GM12878 (cell line): ENCODE measurements around the gene CACNA1D. TPM values are rescaled to one million over a fixed set of nuclear protein-coding genes. Genes with fewer than 3 reads are reported as not detected.

Experiments
- ATF7 ChIP-seq: fragments of 450-650 bp; IDR thresholded peaks from 2 replicates; pipeline ENCODE4 v1.6.1; 2016; ENCODE audit warnings: low read depth, mild to moderate bottlenecking
- BRCA1 ChIP-seq: IDR thresholded peaks from 2 replicates; pipeline ENCODE4 v1.6.1; 2011; ENCODE audit warnings: low read depth, low read length, improper control_type of control experiment
- EGR1 ChIP-seq, 2 experiments: IDR thresholded peaks; 1 replicate in 1 of 2; 2 replicates in 1 of 2; pipeline ENCODE4 v1.6.1; 2011 to 2012; ENCODE audit warnings: low read depth in 2 of 2, low read length in 2 of 2, borderline replicate concordance in 1 of 2, mild to moderate bottlenecking in 1 of 2, moderate library complexity in 1 of 2
- HDGF ChIP-seq: fragments of 450-650 bp; IDR thresholded peaks from 2 replicates; pipeline ENCODE4 v1.6.1; 2016; ENCODE audit warnings: antibody characterized with exemption
- KAT2A ChIP-seq: conservative IDR thresholded peaks from 2 replicates; pipeline ENCODE4 v1.6.1; 2011; ENCODE audit warnings: low read depth, low read length; ENCODE audit not compliant: control insufficient read depth
- MEF2A ChIP-seq: IDR thresholded peaks from 2 replicates; pipeline ENCODE4 v1.6.1; 2011; ENCODE audit warnings: low read depth, mild to moderate bottlenecking, low read length, moderate library complexity; ENCODE audit not compliant: insufficient read depth
- MEF2B ChIP-seq: fragments of 450-650 bp; IDR thresholded peaks from 2 replicates; pipeline ENCODE4 v1.6.1; 2018; ENCODE audit warnings: mild to moderate bottlenecking, moderate library complexity; ENCODE audit not compliant: partially characterized antibody, poor library complexity, severe bottlenecking
- MTA3 ChIP-seq: IDR thresholded peaks from 2 replicates; pipeline ENCODE4 v1.6.1; 2012; ENCODE audit warnings: low read length, inconsistent platforms, borderline replicate concordance
- MXI1 ChIP-seq: fragments of 150-350 bp; IDR thresholded peaks from 2 replicates; pipeline ENCODE4 v1.6.1; 2011; ENCODE audit warnings: low read depth, mild to moderate bottlenecking, inconsistent platforms, low read length, improper control_type of control experiment
- MYC ChIP-seq: IDR thresholded peaks from 2 replicates; pipeline ENCODE4 v1.6.1; 2011; ENCODE audit warnings: mild to moderate bottlenecking, low read length, moderate library complexity, inconsistent platforms; ENCODE audit not compliant: insufficient read depth, insufficient replicate concordance, insufficient read length, severe bottlenecking
- RB1 ChIP-seq: fragments of 450-650 bp; formaldehyde crosslinking; IDR thresholded peaks from 2 replicates; pipeline ENCODE4 v1.6.1; 2017; ENCODE audit warnings: mild to moderate bottlenecking, borderline replicate concordance
- RBBP5 ChIP-seq: fragments of 200-600 bp; sonication (generic); conservative IDR thresholded peaks from 2 replicates; pipeline ENCODE4 v1.6.1; 2016
- RCOR1 ChIP-seq: conservative IDR thresholded peaks from 2 replicates; pipeline ENCODE4 v1.6.1; 2012; ENCODE audit warnings: low read depth, low read length, improper control_type of control experiment
- SREBF1 ChIP-seq: IDR thresholded peaks from 2 replicates; pipeline ENCODE4 v1.6.1; 2012; ENCODE audit warnings: mild to moderate bottlenecking, low read length
- SUZ12 ChIP-seq: fragments of 200-600 bp; sonication (generic); IDR thresholded peaks from one replicate; pipeline ENCODE4 v1.6.1; 2018; ENCODE audit warnings: antibody characterized with exemption, mild to moderate bottlenecking; ENCODE audit not compliant: unreplicated experiment
- TCF3 ChIP-seq: IDR thresholded peaks from 2 replicates; pipeline ENCODE4 v1.6.1; 2012; ENCODE audit warnings: low read depth, mild to moderate bottlenecking, low read length, borderline replicate concordance; ENCODE audit not compliant: insufficient read depth
- ZNF384 ChIP-seq: IDR thresholded peaks from 2 replicates; pipeline ENCODE4 v1.6.1; 2012; ENCODE audit warnings: low read depth, mild to moderate bottlenecking, low read length, improper control_type of control experiment, borderline replicate concordance
- polyA plus RNA-seq, 11 experiments: library from polyadenylated mRNA; depleted of rRNA in 4 of 11; unstranded in 6 of 11; stranded (reverse) in 5 of 11; fragments of >200 nt; fragmentation: Nextera tagmentation in 4 of 11; fragmentation: Illumina TruSeq in 1 of 11; extraction: Ambion mirVana in 4 of 11; extraction: Trizol in 1 of 11; gene quantifications; 1 replicate in 1 of 11; 2 replicates in 10 of 11; pipeline versions ENCODE4 v1.2.1 to v1.2.3, GENCODE V29; 2011 to 2016; ENCODE audit warnings: inconsistent platforms in 2 of 11, missing spikeins in 2 of 11, low read depth in 1 of 11
- total RNA-seq, 4 experiments: library from RNA; depleted of rRNA in 3 of 4; stranded (reverse); fragments of >200 nt in 3 of 4; fragmentation: Illumina TruSeq in 1 of 4; extraction: Trizol in 1 of 4; gene quantifications; 2 replicates each; pipeline versions ENCODE4 v1.2.1 to v1.2.3, GENCODE V29; 2013 to 2021
- TF ChIP-seq, protein P1 (sequence below): fragments of 450-650 bp; formaldehyde crosslinking; IDR thresholded peaks from 2 replicates; pipeline ENCODE4 v1.4.0; 2020; ENCODE audit warnings: mild to moderate bottlenecking, moderate library complexity
- TF ChIP-seq, protein P2 (sequence below): IDR thresholded peaks from 2 replicates; pipeline ENCODE4 v1.6.1; 2011; ENCODE audit warnings: low read depth, mild to moderate bottlenecking, low read length, moderate library complexity, borderline replicate concordance; ENCODE audit errors: extremely low read depth
- TF ChIP-seq, protein P3 (sequence below): fragments of 450-650 bp; formaldehyde crosslinking; IDR thresholded peaks from 2 replicates; pipeline ENCODE4 v1.4.0; 2022; ENCODE audit warnings: mild to moderate bottlenecking, moderate library complexity
- TF ChIP-seq, protein P4 (sequence below): IDR thresholded peaks from 2 replicates; pipeline ENCODE4 v1.6.1; 2012; ENCODE audit warnings: low read length, inconsistent platforms

Gene CACNA1D
- total and polyA plus RNA-seq, 10 of the 15 experiments (the other 5 are each of a cell fraction or from before 2014, with no cell fraction given) = 0.21 to 24.4 (median 1.6) TPM

DNA sequence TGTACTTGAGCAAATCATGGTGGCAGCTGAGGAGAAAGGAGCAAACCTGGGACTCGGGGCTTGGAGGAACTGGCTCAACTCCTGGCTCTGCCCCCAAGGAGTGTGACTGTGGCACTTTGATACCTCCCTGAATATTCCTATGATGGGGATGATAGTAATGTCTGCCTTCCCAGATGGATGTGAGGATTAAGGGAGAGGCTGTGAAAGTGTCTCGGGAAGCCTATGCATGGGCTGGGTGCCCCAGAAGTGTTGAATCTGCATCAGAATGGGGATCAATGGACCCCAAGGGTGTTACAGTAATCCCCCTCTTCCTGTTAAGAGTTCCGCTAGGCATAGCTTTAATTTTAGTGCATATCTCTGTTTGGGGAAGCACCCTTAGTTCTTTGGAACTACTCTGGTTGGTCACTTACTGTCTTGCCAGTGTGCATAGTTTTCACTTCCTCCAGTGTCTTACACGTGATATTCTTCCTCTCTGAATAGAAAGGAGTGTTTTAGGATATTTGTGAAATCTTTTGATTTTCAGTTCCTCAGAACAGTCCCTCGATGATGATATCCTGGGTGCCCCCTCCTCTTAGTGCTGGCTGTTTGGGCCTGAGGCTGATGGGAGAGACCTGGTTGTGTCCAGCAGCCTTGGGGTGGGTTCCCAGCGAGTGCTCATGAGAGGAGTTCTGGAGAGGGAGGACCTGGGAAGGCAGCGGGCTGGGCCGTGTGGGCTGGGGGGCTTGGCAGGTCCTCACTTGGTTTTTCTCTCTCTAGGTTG, 254.3 kb downstream of the CACNA1D start (continued):
- TF ChIP-seq, protein P1, sequence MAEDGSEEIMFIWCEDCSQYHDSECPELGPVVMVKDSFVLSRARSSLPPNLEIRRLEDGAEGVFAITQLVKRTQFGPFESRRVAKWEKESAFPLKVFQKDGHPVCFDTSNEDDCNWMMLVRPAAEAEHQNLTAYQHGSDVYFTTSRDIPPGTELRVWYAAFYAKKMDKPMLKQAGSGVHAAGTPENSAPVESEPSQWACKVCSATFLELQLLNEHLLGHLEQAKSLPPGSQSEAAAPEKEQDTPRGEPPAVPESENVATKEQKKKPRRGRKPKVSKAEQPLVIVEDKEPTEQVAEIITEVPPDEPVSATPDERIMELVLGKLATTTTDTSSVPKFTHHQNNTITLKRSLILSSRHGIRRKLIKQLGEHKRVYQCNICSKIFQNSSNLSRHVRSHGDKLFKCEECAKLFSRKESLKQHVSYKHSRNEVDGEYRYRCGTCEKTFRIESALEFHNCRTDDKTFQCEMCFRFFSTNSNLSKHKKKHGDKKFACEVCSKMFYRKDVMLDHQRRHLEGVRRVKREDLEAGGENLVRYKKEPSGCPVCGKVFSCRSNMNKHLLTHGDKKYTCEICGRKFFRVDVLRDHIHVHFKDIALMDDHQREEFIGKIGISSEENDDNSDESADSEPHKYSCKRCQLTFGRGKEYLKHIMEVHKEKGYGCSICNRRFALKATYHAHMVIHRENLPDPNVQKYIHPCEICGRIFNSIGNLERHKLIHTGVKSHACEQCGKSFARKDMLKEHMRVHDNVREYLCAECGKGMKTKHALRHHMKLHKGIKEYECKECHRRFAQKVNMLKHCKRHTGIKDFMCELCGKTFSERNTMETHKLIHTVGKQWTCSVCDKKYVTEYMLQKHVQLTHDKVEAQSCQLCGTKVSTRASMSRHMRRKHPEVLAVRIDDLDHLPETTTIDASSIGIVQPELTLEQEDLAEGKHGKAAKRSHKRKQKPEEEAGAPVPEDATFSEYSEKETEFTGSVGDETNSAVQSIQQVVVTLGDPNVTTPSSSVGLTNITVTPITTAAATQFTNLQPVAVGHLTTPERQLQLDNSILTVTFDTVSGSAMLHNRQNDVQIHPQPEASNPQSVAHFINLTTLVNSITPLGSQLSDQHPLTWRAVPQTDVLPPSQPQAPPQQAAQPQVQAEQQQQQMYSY (CRISPR knock-in tag) = no peak
- no peak for TF ChIP-seq RBBP5
- no peak for TF ChIP-seq HDGF
- TF ChIP-seq ATF7 = peak; percentile 53; the same call in 1 of the 2 replicates
- no peak for TF ChIP-seq KAT2A
- TF ChIP-seq, protein P2, sequence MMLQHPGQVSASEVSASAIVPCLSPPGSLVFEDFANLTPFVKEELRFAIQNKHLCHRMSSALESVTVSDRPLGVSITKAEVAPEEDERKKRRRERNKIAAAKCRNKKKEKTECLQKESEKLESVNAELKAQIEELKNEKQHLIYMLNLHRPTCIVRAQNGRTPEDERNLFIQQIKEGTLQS = no peak
- 0 out of 2 replicates have a peak, but pooled peaks have one; percentile 47 for TF ChIP-seq MEF2A
- no peak for TF ChIP-seq ZNF384
- no peak for TF ChIP-seq RCOR1
- TF ChIP-seq SUZ12 = no peak
- 0 out of 2 replicates have a peak, but pooled peaks have one; percentile 33 for TF ChIP-seq MTA3
- TF ChIP-seq MEF2B = peak; percentile 67
- TF ChIP-seq, protein P3, sequence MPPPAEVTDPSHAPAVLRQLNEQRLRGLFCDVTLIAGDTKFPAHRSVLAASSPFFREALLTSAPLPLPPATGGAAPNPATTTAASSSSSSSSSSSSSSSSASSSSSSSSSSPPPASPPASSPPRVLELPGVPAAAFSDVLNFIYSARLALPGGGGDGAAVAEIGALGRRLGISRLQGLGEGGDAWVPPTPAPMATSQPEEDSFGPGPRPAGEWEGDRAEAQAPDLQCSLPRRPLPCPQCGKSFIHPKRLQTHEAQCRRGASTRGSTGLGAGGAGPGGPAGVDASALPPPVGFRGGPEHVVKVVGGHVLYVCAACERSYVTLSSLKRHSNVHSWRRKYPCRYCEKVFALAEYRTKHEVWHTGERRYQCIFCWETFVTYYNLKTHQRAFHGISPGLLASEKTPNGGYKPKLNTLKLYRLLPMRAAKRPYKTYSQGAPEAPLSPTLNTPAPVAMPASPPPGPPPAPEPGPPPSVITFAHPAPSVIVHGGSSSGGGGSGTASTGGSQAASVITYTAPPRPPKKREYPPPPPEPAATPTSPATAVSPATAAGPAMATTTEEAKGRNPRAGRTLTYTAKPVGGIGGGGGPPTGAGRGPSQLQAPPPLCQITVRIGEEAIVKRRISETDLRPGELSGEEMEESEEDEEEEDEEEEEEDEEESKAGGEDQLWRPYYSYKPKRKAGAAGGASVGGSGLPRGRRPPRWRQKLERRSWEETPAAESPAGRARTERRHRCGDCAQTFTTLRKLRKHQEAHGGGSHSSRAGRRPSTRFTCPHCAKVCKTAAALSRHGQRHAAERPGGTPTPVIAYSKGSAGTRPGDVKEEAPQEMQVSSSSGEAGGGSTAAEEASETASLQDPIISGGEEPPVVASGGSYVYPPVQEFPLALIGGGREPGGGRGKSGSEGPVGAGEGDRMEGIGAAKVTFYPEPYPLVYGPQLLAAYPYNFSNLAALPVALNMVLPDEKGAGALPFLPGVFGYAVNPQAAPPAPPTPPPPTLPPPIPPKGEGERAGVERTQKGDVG = no peak
- TF ChIP-seq TCF3 = no peak
- TF ChIP-seq EGR1 (IDR thresholded peaks at IDR 0.05; ENCODE audit: borderline replicate concordance in 1 of 2, low read depth in 2 of 2, low read length in 2 of 2) = no peak
- TF ChIP-seq, protein P4, sequence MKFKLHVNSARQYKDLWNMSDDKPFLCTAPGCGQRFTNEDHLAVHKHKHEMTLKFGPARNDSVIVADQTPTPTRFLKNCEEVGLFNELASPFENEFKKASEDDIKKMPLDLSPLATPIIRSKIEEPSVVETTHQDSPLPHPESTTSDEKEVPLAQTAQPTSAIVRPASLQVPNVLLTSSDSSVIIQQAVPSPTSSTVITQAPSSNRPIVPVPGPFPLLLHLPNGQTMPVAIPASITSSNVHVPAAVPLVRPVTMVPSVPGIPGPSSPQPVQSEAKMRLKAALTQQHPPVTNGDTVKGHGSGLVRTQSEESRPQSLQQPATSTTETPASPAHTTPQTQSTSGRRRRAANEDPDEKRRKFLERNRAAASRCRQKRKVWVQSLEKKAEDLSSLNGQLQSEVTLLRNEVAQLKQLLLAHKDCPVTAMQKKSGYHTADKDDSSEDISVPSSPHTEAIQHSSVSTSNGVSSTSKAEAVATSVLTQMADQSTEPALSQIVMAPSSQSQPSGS = peak; percentile 41; the same call in 1 of the 2 replicates
- TF ChIP-seq RB1 = no peak
- TF ChIP-seq SREBF1 = no peak
- peak; percentile 56; the same call in 1 of the 2 replicates for TF ChIP-seq MXI1
- TF ChIP-seq BRCA1 = no peak
- TF ChIP-seq MYC = no peak
